ENCODE results near the gene ZNF831.

The ZNF831 gene

GRCh38 chr20:59157961-59158541 lies 5.6 kb upstream of the ZNF831 start:
- no peak for DNase-seq

GRCh38 chr20:59158673-59159072 lies 4.9 kb upstream of the ZNF831 start:
- no peak for DNase-seq

- no peak for DNase-seq
These were observed 4.5 kb upstream of the ZNF831 start for GRCh38 chr20:59159091-59159490.

GRCh38 chr20:59159493-59160376 lies 3.9 kb upstream of the ZNF831 start:
- DNase-seq: no peak

GRCh38 chr20:59160389-59161115 lies 3.1 kb upstream of the ZNF831 start:
- DNase-seq: no peak

- DNase-seq: no peak
These were observed 1.9 kb upstream of the ZNF831 start for GRCh38 chr20:59161721-59162120.

GRCh38 chr20:59164686-59165391 lies 1.2 kb downstream of the ZNF831 start:
- no peak for DNase-seq

GRCh38 chr20:59165396-59165795 lies 1.8 kb downstream of the ZNF831 start:
- DNase-seq: no peak

- DNase-seq: no peak
These were observed 2.5 kb downstream of the ZNF831 start for GRCh38 chr20:59165891-59166709.

- no peak for DNase-seq
These were observed 7.1 kb downstream of the ZNF831 start for GRCh38 chr20:59170406-59171349.

GRCh38 chr20:59171986-59172385 lies 8.4 kb downstream of the ZNF831 start:
- no peak for DNase-seq

- DNase-seq: no peak
These were observed 10.4 kb downstream of the ZNF831 start for GRCh38 chr20:59173938-59174491.

- DNase-seq: no peak
These were observed 11.4 kb downstream of the ZNF831 start for GRCh38 chr20:59175002-59175401.

- DNase-seq: no peak
These were observed 12.2 kb downstream of the ZNF831 start for GRCh38 chr20:59175861-59176260.

GRCh38 chr20:59176812-59177211 lies 13.2 kb downstream of the ZNF831 start:
- DNase-seq: no peak

- DNase-seq: no peak
These were observed 13.9 kb downstream of the ZNF831 start for GRCh38 chr20:59177266-59178250.

- DNase-seq: no peak
These were observed 15.5 kb downstream of the ZNF831 start for GRCh38 chr20:59178983-59179595.

GRCh38 chr20:59179988-59180387 lies 16.4 kb downstream of the ZNF831 start:
- DNase-seq: no peak

- no peak for DNase-seq
These were observed 18.3 kb downstream of the ZNF831 start for GRCh38 chr20:59181936-59182335.

Data from 8988T (cell line).